ENCODE data around the gene PPP1R36.

GRCh38 chr14:64572386-64573104 lies 22.8 kb downstream of the PPP1R36 start:
- TF ChIP-seq EZH2phosphoT487 (conservative IDR thresholded peaks at IDR 0.05; ENCODE audit: low read length): no peak
- TF ChIP-seq, protein P1, sequence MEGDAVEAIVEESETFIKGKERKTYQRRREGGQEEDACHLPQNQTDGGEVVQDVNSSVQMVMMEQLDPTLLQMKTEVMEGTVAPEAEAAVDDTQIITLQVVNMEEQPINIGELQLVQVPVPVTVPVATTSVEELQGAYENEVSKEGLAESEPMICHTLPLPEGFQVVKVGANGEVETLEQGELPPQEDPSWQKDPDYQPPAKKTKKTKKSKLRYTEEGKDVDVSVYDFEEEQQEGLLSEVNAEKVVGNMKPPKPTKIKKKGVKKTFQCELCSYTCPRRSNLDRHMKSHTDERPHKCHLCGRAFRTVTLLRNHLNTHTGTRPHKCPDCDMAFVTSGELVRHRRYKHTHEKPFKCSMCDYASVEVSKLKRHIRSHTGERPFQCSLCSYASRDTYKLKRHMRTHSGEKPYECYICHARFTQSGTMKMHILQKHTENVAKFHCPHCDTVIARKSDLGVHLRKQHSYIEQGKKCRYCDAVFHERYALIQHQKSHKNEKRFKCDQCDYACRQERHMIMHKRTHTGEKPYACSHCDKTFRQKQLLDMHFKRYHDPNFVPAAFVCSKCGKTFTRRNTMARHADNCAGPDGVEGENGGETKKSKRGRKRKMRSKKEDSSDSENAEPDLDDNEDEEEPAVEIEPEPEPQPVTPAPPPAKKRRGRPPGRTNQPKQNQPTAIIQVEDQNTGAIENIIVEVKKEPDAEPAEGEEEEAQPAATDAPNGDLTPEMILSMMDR (IDR thresholded peaks at IDR 0.05; ENCODE audit: insufficient read depth, low read length, poor library complexity, severe bottlenecking): no peak
